ENCODE results near the gene RAB29.

GRCh38 chr1:205772607-205773032 is 2.7 kb downstream of the RAB29 start:
- TF ChIP-seq EZH2 (IDR thresholded peaks at IDR 0.05; ENCODE audit: borderline replicate concordance, low read length) (no peak), CTCF (conservative IDR thresholded peaks at IDR 0.05 in 1 of 2, IDR thresholded peaks at IDR 0.05 in 1 of 2; ENCODE audit: extremely low read depth in 1 of 2, insufficient read depth in 1 of 2, low read depth in 1 of 2, low read length in 2 of 2) (no peak)

All from mammary epithelial cell (primary cell).